ENCODE data around the gene CPVL.

DNA sequence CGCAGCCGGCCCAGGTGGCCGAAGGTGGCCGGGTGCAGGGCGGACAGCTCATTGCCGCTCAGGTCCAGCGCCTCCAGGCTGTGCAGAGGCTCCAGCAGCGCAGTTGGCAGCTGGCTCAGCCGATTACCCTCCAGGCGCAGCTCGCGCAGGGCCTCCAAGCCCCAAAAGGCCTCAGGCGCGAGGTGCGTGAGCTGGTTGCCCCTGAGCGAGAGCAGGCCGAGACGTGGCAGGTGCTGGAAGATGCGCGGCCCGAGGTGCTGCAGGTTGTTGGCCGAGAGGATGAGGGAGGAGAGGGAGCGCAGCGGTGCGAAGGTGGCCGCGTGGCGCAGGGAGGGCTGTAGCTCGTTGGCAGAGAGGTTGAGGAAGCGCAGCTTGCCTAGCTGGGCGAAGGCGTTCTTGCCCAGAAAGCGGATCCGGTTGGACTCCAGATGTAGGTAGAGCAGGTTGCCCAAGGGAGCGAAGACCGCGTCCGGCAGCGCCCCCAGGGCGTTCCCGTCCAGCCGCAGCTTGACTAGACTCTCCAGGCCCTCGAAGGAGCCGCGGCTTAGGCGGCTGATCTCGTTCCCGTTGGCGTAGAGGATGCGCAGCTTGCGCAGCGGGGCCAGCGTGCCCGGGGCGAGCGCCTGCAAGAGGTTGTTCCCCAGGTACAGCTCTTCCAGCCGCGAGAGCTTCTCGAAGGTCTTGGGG is 189.1 kb downstream of the CPVL start:
- TF ChIP-seq, protein P1, sequence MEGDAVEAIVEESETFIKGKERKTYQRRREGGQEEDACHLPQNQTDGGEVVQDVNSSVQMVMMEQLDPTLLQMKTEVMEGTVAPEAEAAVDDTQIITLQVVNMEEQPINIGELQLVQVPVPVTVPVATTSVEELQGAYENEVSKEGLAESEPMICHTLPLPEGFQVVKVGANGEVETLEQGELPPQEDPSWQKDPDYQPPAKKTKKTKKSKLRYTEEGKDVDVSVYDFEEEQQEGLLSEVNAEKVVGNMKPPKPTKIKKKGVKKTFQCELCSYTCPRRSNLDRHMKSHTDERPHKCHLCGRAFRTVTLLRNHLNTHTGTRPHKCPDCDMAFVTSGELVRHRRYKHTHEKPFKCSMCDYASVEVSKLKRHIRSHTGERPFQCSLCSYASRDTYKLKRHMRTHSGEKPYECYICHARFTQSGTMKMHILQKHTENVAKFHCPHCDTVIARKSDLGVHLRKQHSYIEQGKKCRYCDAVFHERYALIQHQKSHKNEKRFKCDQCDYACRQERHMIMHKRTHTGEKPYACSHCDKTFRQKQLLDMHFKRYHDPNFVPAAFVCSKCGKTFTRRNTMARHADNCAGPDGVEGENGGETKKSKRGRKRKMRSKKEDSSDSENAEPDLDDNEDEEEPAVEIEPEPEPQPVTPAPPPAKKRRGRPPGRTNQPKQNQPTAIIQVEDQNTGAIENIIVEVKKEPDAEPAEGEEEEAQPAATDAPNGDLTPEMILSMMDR (IDR thresholded peaks at IDR 0.05; ENCODE audit: insufficient read depth, low read depth, low read length): no peak
- peak; percentile 72 for TF ChIP-seq EZH2 (IDR thresholded peaks at IDR 0.05; ENCODE audit: insufficient read depth, low read length)
